ENCODE measurements around the gene ACTA2.

The ACTA2 gene

DNA sequence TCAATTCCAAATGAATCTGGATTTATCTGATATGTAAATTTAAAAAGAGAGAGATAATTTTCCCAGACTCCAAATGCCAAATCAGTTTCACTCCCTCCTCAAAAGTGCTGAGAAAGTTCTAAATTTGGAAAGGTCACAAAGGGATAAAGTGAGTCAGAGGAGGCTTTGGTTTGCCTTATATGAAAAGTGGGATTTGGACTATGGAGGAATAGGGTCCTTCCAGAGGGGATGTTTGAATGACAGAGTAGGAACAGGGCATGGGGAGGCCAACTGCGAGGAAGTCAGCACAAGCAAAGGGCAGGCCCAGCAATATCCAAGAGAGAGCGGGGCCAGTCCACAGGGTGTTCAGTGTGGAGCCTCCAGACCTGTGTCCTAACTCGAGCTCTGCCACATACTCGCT is 28.2 kb upstream of the ACTA2 start:
- DNase-seq = peak; percentile 20

- no peak for DNase-seq
Measured at GRCh38 chr10:88980247-88980646, 27.7 kb upstream of the ACTA2 start.

DNA sequence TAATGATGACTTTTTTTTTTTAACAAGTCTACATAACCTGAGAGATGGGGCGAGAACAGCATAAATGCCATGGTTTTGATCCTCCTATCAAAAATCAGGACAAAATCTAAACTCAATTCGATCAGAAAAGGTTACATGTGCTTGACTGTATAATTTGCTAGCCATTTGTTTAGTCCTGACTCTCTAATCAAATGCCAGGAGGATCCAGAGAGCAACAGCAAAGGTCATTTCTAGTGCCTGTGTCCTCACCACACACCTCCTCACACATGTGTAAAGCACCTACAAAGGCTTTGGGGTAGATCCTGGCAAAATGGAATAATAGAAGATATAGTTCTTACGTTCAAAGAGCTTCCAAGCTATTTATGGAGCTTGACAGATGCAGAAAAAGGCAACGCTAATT is 27.0 kb upstream of the ACTA2 start:
- DNase-seq = no peak

DNA sequence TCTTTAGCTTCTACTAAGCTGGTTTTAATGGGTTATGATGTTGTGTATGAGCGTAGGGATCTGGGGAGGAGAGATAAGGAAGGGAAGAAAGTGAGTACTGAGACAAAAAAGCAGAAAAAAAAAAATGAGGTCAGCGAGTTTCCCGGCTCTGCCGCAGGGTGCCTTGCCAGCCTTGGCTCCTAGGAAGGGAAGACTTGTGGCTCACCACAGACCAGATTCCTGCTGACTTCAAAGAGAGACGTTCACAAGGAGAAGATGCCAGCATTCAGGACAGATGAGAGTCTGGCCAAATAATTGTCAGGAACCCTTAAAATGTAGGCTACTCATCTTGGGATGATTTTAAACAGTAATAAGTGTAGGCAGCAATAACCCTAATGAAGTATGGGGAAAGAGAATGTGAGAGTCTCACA is 26.6 kb upstream of the ACTA2 start:
- DNase-seq = peak; percentile 89

DNA sequence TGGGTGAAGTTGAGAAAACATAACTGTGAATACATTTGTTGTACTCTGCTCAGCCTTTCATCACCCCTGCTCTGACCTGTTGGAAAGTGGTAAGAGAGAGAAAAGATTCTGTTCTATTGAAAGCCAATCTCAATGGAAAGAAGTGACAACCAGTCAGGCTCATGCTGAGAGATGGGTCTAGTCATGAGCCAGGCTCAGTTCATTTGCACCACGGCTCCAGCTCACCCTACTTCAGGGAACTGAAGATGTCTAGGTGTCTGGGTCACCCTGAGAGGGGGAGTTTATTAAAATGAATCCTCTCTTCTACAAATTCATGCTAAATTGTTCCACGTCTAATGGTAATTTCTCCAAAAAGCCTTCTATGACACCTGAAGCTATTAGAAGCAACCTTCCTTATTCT is 25.9 kb upstream of the ACTA2 start:
- DNase-seq = no peak

DNA sequence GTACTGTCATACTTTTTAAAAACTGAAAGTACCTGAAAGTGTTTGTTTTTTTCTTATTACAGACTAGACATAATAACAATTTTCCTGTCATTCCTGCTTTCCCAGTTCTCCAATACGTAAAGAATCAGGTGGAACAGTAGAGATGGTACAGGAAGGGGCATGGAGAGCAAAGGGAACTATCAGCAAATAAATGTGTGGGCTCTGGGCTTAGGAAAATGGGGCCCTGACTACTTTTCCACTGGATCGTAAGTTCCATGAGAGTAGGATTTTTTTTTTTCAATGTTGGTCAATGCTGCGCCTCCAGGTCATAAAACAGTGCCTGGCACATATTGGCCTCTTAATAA is 22.8 kb upstream of the ACTA2 start:
- no peak for DNase-seq

DNA sequence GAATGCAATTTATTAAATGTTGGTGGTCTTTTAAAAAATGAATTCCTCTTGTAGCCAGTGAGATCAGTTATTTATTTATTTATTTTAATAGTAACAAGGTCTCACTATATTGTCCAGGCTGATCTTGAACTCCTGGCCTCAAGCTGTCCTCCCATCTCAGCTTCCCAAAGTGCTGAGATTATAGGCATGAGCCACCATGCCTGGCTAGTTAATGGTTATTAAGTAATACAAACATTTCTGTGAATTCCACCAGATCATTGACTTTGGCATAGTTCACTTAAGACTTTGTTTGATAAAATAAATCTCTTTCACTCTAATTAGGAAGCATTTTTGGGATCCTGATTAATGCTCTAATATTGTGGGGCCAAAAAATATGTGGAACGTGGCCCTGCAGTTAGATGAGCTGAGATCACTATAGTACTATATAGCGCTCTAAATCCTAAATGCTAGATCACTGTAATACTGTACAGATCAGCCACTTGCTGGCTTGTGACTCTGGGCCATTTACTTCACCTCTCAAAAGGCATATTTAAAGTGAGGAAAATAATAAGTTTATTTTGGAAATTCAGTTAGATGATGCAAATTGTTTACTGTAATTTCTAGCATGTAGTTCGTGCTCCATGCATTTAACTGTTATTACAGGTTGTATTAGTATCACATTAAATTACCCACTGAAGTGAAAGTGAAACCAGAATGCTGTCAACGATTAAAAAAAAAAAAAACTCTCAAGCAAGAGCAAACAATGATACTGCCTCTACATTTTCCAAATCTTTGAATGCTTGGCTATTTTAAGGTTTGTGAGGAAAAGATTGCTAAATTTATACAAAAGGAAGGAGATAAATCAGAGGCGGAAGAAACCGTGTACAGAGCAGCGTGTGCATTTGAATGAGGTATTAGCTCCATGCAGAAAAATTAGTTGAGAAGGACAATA is 22.1 kb upstream of the ACTA2 start:
- DNase-seq = no peak

GRCh38 chr10:88974012-88974411 is 21.4 kb upstream of the ACTA2 start:
- peak; percentile 67 for DNase-seq

DNA sequence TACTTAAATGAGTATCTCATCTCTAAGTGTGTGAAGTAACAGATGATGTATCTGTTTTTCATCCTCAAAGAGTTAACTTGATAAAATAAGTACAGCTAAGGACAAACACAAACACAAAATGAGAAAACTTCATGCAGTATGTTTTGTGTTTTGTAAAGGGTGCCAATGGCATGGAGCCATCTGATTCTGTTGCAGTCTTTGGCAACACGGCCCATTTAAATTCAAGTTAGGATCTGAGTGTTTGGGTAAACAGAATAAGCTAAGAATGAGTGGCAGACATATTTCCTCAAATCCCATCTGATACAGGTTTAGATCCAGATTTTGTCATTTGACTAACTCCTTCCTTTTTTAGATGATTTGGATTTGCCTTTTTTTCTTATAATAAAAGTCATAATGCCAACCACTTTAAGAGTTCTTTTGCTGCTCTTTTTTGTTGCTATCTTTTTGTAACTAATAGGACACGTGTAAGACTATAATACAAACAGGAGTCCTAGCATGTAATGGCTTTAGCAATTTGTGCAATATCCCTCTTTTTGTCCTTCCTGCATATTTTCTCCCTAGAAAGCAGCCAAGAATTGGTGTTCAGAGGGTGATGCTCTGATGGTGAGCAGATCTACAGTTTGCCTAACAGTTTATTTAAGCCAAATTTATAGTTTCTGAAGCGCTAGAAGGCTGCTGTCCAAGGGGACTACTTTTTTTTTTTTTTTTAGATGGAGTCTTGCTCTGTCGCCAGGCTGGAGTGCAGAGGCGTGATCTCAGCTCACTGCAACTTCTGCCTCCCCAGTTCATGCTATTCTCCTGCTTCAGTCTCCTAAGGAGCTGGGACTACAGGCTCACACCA is 18.9 kb upstream of the ACTA2 start:
- DNase-seq = no peak

GRCh38 chr10:88968391-88968790 is 15.8 kb upstream of the ACTA2 start:
- DNase-seq = peak; percentile 41

DNA sequence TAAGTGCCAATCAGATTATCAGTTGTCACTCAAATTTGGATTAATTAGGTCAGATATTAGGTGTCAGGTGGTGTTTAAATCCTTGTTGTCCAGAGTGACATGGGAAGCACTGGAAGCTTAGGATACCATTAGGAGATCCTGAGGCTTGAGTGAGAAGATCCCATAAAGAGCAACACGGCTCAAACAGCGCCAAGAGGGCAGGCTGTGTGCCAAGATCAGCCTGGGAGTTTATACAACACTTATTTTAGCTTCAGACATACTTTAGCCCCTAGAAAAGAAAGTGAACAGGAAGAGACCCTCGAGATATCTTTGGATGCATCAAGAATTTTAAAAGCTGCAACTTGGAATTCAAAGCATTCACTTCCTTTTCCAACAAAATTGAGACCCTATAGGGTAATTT is 14.2 kb upstream of the ACTA2 start:
- no peak for DNase-seq

DNA sequence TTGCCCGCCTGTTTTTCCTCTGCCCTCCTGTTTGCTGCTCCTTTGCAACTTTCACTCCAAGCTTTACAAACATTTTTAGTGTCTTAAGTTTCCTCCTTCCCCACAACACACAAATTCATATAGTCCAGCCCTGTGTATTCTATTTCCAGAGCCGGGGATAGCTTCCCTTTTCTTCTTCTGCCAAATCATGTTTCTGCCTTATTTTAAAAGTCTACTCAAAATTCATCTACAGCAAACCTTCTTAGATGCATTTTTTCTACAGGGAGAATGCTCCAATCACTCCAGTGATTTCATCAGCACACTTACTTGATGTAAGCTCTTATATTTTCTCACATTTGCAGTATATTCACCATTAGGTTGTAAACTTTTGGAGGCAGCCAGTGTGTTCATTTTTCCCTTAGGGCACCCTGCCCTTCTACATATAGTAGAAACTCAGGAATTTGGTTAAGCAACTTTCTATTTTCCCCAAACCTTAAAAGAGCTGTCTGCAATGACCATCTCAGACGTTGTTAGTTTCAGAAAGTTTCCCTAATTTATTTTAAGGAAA is 12.4 kb upstream of the ACTA2 start:
- DNase-seq = peak; percentile 30

- no peak for DNase-seq
Measured at GRCh38 chr10:88964360-88964759, 11.8 kb upstream of the ACTA2 start.

DNA sequence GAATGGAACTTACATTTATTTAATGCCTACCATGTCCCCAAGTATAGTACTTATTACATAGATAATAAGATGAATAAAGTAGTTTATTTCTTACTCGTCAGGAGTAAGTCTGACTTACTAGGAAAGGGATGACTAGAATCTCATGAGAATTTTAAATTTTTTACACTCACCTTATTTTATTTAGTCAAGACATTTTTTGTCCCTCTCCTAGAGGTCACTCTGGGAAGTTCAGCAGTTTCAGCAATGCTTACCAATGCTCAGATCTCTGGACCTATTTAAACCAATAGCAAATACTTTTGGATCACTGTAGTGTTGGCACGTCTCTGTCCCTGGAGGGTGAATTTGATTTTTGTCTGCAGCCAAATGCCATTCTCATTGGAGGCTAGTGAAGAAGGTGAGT is 10.7 kb upstream of the ACTA2 start:
- DNase-seq = no peak

DNA sequence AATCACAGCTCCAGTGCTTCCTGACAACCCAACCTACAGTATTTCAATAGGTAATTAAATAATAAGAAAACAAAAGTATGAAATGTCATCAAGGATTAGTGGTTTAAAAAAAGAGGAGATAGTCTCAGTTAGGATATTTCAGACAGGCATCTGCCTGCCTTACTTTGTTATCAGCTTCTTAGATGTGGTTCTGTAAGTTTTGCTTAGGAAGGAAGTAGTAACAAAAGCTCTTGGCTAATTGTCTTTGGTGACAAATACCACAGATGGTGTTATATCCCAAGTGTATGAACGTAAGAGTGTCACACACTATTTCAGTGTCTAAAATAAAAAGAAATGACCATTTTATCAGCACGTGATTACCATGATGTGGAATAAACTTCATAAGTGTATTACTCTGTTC is 9.8 kb upstream of the ACTA2 start:
- DNase-seq = no peak

DNA sequence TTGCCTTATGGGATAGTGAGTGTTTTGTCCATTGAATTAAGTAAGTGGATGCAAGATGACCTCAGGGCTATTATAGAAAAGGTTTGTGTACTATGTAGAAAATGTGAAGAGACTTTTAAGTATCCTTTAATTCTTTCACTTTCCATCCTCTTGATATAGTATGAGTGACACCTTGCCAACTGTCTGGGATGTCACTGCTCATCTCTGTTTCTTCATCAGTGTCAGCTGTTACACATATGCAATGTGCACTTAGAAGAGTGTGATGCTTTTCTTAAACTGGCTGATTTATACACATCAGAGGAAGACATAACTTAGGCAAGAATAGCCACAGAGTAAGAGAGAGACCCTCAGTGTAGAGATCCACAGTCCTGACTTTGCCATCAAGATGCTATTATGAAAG is 8.7 kb upstream of the ACTA2 start:
- no peak for DNase-seq

DNA sequence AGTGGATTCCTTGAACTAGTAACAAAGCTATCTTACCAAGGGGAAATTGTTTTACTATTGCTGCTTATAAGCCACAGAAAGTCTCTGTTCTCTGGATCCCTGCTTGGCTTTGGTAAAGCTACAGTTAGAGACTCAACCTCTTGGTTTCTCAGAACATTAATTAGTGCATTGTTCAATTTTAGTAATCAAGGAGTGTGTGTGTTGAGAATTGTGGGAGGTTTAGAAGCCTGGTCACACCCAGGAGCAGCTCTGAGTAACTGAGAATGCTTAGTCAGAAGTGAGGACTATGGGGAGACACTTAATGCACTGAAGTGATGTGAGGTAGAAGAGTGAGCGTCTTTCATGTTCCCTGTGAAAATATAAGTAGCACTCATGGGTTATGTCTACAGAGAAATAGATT is 8.2 kb upstream of the ACTA2 start:
- no peak for DNase-seq

DNA sequence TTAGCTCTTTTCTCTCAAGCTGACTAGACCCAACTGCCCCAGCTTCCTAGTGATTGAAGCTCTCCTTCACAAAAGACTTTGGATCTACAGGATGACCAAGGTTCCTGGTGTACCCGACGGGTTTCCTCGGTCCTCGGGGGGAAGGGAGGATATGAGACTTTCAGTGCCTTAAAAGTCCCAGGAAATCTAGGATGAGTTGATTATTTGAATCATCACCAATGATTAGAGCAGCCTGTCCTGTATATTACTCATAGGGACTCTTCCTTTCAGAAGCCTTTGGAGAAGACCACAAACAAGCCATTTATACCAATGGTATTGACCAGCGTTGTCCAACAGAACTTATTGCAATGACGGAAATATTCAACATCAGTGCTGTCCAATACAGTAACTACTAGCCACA is 6.1 kb upstream of the ACTA2 start:
- DNase-seq = peak; percentile 42

DNA sequence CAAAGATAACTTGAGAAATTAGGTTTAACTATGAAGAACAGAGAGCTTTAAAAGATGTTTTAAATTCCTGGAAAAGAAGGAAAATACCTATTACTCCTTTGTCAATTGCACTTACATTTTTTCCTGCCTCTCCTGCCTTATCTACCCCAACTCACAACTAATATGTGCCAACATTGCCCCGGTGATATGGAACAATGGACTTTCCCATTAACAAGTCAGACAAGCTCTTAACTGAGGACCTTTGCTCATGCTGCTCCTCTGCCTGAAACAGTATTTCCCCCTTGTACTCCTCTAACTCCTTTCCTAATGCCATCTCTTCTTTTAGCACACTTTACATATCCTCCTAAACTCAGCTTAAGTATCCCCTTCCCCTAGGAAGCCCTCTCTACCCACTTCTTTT is 4.8 kb upstream of the ACTA2 start:
- no peak for DNase-seq

DNA sequence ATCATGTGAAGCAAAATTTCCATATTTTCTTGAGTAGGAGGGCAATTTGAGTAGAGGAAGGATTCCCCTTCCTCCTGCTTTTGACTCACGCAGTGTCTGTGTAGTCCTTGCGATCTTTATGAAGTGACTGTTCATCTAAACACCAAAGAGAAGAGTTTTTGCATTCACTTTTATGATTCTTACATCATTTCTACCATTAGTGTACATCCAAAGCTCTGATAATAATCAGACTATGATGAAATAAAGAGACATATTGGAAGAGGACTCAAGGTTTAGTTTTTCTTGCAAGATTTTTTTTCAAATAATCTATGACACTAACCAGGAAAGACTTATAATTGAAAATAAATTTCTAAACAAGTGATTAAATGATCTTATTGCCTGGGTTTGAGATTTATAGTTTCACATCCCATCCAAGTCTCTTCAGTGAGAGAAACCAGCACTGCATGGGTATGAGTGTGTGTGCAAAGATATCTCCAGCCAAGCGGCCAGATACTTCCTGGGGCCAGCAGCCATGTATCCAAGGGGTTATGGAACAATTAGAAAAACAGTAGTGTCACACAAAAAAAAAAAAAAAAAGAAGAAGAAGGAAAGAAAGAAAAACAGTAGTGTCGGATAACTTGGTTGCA is 2.0 kb upstream of the ACTA2 start:
- DNase-seq = no peak

GRCh38 chr10:88953662-88954061 is 1.1 kb upstream of the ACTA2 start:
- no peak for DNase-seq

DNA sequence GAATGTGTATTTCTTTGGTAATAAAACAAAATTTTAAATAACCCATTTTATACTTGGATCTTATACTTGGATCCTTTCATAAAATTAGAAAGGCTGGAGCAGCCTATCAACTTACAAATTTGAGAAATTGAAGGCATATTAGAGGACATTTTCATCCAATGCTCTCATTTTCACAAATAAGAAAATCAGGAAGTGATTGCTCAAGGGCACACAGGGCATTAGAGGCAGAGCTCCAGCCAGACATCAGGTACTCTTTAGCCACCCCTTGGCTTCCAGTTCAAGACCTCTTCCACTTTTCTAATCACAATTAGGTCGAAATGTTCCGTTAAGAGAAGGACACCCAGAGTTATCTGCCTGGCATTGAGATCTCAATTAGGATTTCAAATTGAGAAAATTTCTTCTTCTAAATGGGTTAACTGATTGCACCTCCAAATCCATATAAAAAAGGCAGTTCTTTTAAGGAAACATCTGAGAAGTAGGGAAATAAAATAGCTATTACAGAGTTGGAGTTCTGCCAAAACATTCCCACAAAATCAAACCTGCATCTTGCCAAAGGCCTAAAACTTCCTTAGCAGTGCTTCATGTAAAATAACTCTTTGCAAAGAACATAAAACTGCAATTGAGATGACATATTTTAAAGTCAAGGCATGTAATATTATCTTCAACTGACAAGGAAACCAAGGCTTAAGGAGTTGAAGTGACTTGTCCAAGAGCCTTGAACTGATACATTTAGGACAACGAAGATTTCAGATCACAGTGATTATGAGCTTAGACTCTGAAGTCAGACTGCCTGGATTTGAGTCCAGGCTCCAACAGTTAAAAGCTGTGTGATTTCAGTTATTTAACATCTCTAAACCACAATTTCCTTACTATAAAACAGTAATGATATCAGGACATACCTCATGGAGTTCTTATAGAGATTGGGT is 2.4 kb downstream of the ACTA2 start:
- DNase-seq = peak; percentile 42

Measured in fibroblast of skin of right biceps (primary cell).